Activated CD4-positive, alpha-beta memory T cell treated with anti-CD3 and anti-CD28 coated beads for 36 hours (primary cell): ENCODE measurements around the gene TMEM39B. TPM values are rescaled to one million over a fixed set of nuclear protein-coding genes. Genes with fewer than 3 reads are reported as not detected.
"Not testable (repeated sequence)": the region's sequence is repeated elsewhere in the genome, so short reads cannot be mapped to it uniquely, and the experiment has no call there.

ENCODE experiments used
- CTCF ChIA-PET: fragments of 350-600 bp; sonication (Branson Sonifier 250); formaldehyde crosslinking; loops from one replicate; lab custom pipeline; 2021; ENCODE audit warnings: antibody characterized with exemption, inconsistent platforms; lab: Charles Lee
- POLR2A ChIA-PET: fragments of 350-600 bp; sonication (Branson Sonifier 250); formaldehyde crosslinking; loops from one replicate; lab custom pipeline; 2021; ENCODE audit warnings: antibody characterized with exemption; lab: Charles Lee
- DNase-seq: peaks from one replicate; pipeline ENCODE4 v3.0.0-alpha.2; 2020
- H3K27ac Mint-ChIP-seq: one replicate; pipeline ENCODE4 v1.8.0; 2021; ENCODE audit warnings: mixed read lengths
- H3K27me3 Mint-ChIP-seq: one replicate; pipeline ENCODE4 v1.8.0; 2021; ENCODE audit warnings: mixed read lengths
- H3K36me3 Mint-ChIP-seq: one replicate; pipeline ENCODE4 v1.8.0; 2021; ENCODE audit warnings: mixed read lengths
- H3K4me1 Mint-ChIP-seq: one replicate; pipeline ENCODE4 v1.8.0; 2021; ENCODE audit warnings: low read depth, mixed read lengths
- H3K4me3 Mint-ChIP-seq: one replicate; pipeline ENCODE4 v1.8.0; 2021; ENCODE audit warnings: mild to moderate bottlenecking, mixed read lengths
- H3K9me3 Mint-ChIP-seq: one replicate; pipeline ENCODE4 v1.8.0; 2021; ENCODE audit warnings: mixed read lengths
- intact Hi-C: fragments of 100-400 bp; cut with micrococcal nuclease; formaldehyde crosslinking; loops from one replicate; pipeline ENCODE4 v1.15.1; 2023
- total RNA-seq, 2 experiments: library from RNA; stranded (reverse); gene quantifications; one replicate each; pipeline ENCODE4 v1.2.3, GENCODE V29; 2021

Gene TMEM39B
- total RNA-seq, 2 experiments from 2014 or later = 18.9 to 19.7 TPM

- Mint-ChIP-seq H3K36me3 (peaks cover 32% of the 10 kb centered on the region), H3K27ac (no peak overlapping the region), H3K4me3 (no peak overlapping the region), H3K4me1 (peaks cover 3% of the 10 kb centered on the region), H3K27me3 (no peaks in the 10 kb centered on the region), H3K9me3 (no peaks in the 10 kb centered on the region)
- no peak for DNase-seq
- ChIA-PET CTCF (no interaction called here), POLR2A (no interaction called here)
- intact Hi-C loops = no loop called here
These were observed 24.3 kb upstream of the TMEM39B start for GRCh38 chr1:32048440-32048839.

- POLR2A ChIA-PET = interaction anchor here (0.7 kb wide), 1 partner anchor 37 kb away, joined by 3 read pairs; no protein-coding TSS in a partner anchor
- peak overlapping the region; percentile 16 for H3K27ac Mint-ChIP-seq
These were observed 21.0 kb upstream of the TMEM39B start for GRCh38 chr1:32051706-32052105.

GRCh38 chr1:32052887-32053286 is 19.9 kb upstream of the TMEM39B start:
- Mint-ChIP-seq H3K36me3 (peaks cover 27% of the 10 kb centered on the region), H3K9me3 (no peaks in the 10 kb centered on the region), H3K4me3 (no peak overlapping the region), H3K4me1 (peaks cover 3% of the 10 kb centered on the region), H3K27me3 (no peaks in the 10 kb centered on the region), H3K27ac (no peak overlapping the region)
- ChIA-PET POLR2A (no interaction called here), CTCF (interaction anchor here (1.4 to 2.7 kb wide), 2 partner anchors 10 to 348 kb away, joined by 3 to 10 read pairs; no protein-coding TSS in a partner anchor)
- no peak for DNase-seq
- intact Hi-C loops = no loop called here

More at GRCh38 chr1:32051706-32052105, 21.0 kb upstream of the TMEM39B start:
- Mint-ChIP-seq H3K36me3 (peaks cover 31% of the 10 kb centered on the region), H3K9me3 (no peaks in the 10 kb centered on the region), H3K4me3 (no peak overlapping the region), H3K4me1 (peaks cover 3% of the 10 kb centered on the region), H3K27me3 (no peaks in the 10 kb centered on the region)
- no peak for DNase-seq
- CTCF ChIA-PET = no interaction called here
- intact Hi-C loops = no loop called here

GRCh38 chr1:32055416-32055815 is 17.3 kb upstream of the TMEM39B start:
- H3K27ac Mint-ChIP-seq = no peak overlapping the region
- no peaks in the 10 kb centered on the region for H3K27me3 Mint-ChIP-seq
- H3K9me3 Mint-ChIP-seq = no peaks in the 10 kb centered on the region
- peaks cover 33% of the 10 kb centered on the region for H3K36me3 Mint-ChIP-seq
- H3K4me3 Mint-ChIP-seq = no peak overlapping the region
- ChIA-PET POLR2A (interaction anchor here (1.3 kb wide), 1 partner anchor 42 kb away, joined by 3 read pairs; the partner anchor contains the start of gene KHDRBS1), CTCF (interaction anchor here (2.7 kb wide), 1 partner anchor 8 kb away, joined by 10 read pairs; no protein-coding TSS in a partner anchor)
- DNase-seq = no peak
- no peaks in the 10 kb centered on the region for H3K4me1 Mint-ChIP-seq
- intact Hi-C loops = no loop called here

GRCh38 chr1:32056598-32056997 is 16.1 kb upstream of the TMEM39B start:
- no peaks in the 10 kb centered on the region for H3K27me3 Mint-ChIP-seq
- peaks cover 35% of the 10 kb centered on the region for H3K36me3 Mint-ChIP-seq
- CTCF ChIA-PET = interaction anchor here (0.8 kb wide), 1 partner anchor 53 kb away, joined by 3 read pairs; no protein-coding TSS in a partner anchor
- no peak overlapping the region for H3K4me3 Mint-ChIP-seq
- H3K4me1 Mint-ChIP-seq = no peaks in the 10 kb centered on the region
- no peak for DNase-seq
- intact Hi-C loops = no loop called here
- POLR2A ChIA-PET = interaction anchor here (0.7 to 1.3 kb wide), 2 partner anchors 10 to 43 kb away, joined by 3 read pairs; partner anchors contain the start of gene KHDRBS1
- H3K27ac Mint-ChIP-seq = no peak overlapping the region
- H3K9me3 Mint-ChIP-seq = no peaks in the 10 kb centered on the region

GRCh38 chr1:32060914-32061313 is 11.8 kb upstream of the TMEM39B start:
- no peak overlapping the region for H3K4me3 Mint-ChIP-seq
- no peak for DNase-seq
- intact Hi-C loops = no loop called here
- CTCF ChIA-PET = interaction anchor here (0.5 to 0.6 kb wide), 2 partner anchors 17 to 59 kb away, joined by 3 to 4 read pairs; no protein-coding TSS in a partner anchor
- no peaks in the 10 kb centered on the region for H3K9me3 Mint-ChIP-seq
- H3K27me3 Mint-ChIP-seq = no peaks in the 10 kb centered on the region
- no peak overlapping the region for H3K27ac Mint-ChIP-seq
- peaks cover 22% of the 10 kb centered on the region for H3K36me3 Mint-ChIP-seq
- POLR2A ChIA-PET = interaction anchor here (0.9 kb wide), 1 partner anchor 12 kb away, joined by 3 read pairs; the partner anchor contains the start of gene TMEM39B
- H3K4me1 Mint-ChIP-seq = no peaks in the 10 kb centered on the region

- ChIA-PET CTCF (interaction anchor here (0.7 to 2.3 kb wide), 10 partner anchors 9 to 399 kb away, joined by 3 to 10 read pairs (median 4); partner anchors contain the start of genes SPOCD1 and TMEM39B), POLR2A (interaction anchor here (0.6 kb wide), 1 partner anchor 72 kb away, joined by 3 read pairs; no protein-coding TSS in a partner anchor)
- H3K27me3 Mint-ChIP-seq = no peaks in the 10 kb centered on the region
- peaks cover 17% of the 10 kb centered on the region for H3K36me3 Mint-ChIP-seq
- H3K9me3 Mint-ChIP-seq = no peaks in the 10 kb centered on the region
- H3K4me3 Mint-ChIP-seq = no peak overlapping the region
- peaks cover 5% of the 10 kb centered on the region for H3K4me1 Mint-ChIP-seq
- intact Hi-C loops = no loop called here
- H3K27ac Mint-ChIP-seq = peak overlapping the region; percentile 48
- DNase-seq = no peak
These were observed 9.9 kb upstream of the TMEM39B start for GRCh38 chr1:32062867-32063230.

- peaks cover 16% of the 10 kb centered on the region for H3K36me3 Mint-ChIP-seq
- CTCF ChIA-PET = interaction anchor here (0.7 to 2.3 kb wide), 10 partner anchors 9 to 399 kb away, joined by 3 to 10 read pairs (median 4); partner anchors contain the start of genes SPOCD1 and TMEM39B
- no peaks in the 10 kb centered on the region for H3K27me3 Mint-ChIP-seq
- intact Hi-C loops = no loop called here
- no peaks in the 10 kb centered on the region for H3K9me3 Mint-ChIP-seq
- H3K27ac Mint-ChIP-seq = no peak overlapping the region
- DNase-seq = no peak
- H3K4me1 Mint-ChIP-seq = peaks cover 5% of the 10 kb centered on the region
- H3K4me3 Mint-ChIP-seq = no peak overlapping the region
- POLR2A ChIA-PET = interaction anchor here (0.6 kb wide), 1 partner anchor 72 kb away, joined by 3 read pairs; no protein-coding TSS in a partner anchor
These were observed 9.5 kb upstream of the TMEM39B start for GRCh38 chr1:32063261-32063681.

- not testable (repeated sequence) for H3K27me3 Mint-ChIP-seq
- POLR2A ChIA-PET = interaction anchor here (0.7 kb wide), 2 partner anchors 16 to 44 kb away, joined by 3 to 4 read pairs; no protein-coding TSS in a partner anchor
These were observed 6.9 kb upstream of the TMEM39B start for GRCh38 chr1:32065613-32066488.

GRCh38 chr1:32066489-32066873 is 6.3 kb upstream of the TMEM39B start:
- Mint-ChIP-seq H3K27me3 (no peaks in the 10 kb centered on the region), H3K36me3 (peaks cover 4% of the 10 kb centered on the region), H3K9me3 (no peaks in the 10 kb centered on the region), H3K27ac (peak overlapping the region; percentile 39), H3K4me1 (peaks cover 5% of the 10 kb centered on the region), H3K4me3 (no peak overlapping the region)
- intact Hi-C loops = no loop called here
- ChIA-PET POLR2A (interaction anchor here (1.1 kb wide), 1 partner anchor 10 kb away, joined by 3 read pairs; no protein-coding TSS in a partner anchor), CTCF (interaction anchor here (1.2 kb wide), 1 partner anchor 41 kb away, joined by 5 read pairs; the partner anchor contains the start of gene KPNA6)
- DNase-seq = peak; percentile 18

More at GRCh38 chr1:32065613-32066488, 6.9 kb upstream of the TMEM39B start:
- DNase-seq, intact Hi-C loops, H3K36me3 Mint-ChIP-seq, H3K27ac Mint-ChIP-seq, H3K4me1 Mint-ChIP-seq, H3K4me3 Mint-ChIP-seq, H3K9me3 Mint-ChIP-seq: not testable (repeated sequence)
- CTCF ChIA-PET = interaction anchor here (1.2 kb wide), 1 partner anchor 42 kb away, joined by 5 read pairs; the partner anchor contains the start of gene KPNA6

- Mint-ChIP-seq H3K4me1 (peaks cover 21% of the 10 kb centered on the region), H3K36me3 (no peaks in the 10 kb centered on the region), H3K27ac (no peak overlapping the region), H3K27me3 (no peaks in the 10 kb centered on the region), H3K9me3 (no peaks in the 10 kb centered on the region), H3K4me3 (peak overlapping the region; percentile 0)
- intact Hi-C loops = no loop called here
- ChIA-PET CTCF (no interaction called here), POLR2A (interaction anchor here (1.0 kb wide), 1 partner anchor 39 kb away, joined by 4 read pairs; the partner anchor contains the start of gene KPNA6)
- no peak for DNase-seq
These were observed 3.7 kb upstream of the TMEM39B start for GRCh38 chr1:32068957-32069588.
